PC-3 (cell line): ENCODE measurements around the gene ICOSLG.

Experiments used
- EZH2 ChIP-seq: fragments of 300-600 bp; sonication (generic); IDR thresholded peaks from one replicate; pipeline ENCODE4 v1.6.1; 2017; ENCODE audit warnings: antibody characterized with exemption, mild to moderate bottlenecking, low read length; ENCODE audit not compliant: unreplicated experiment
- EZH2phosphoT487 ChIP-seq: fragments of 300-600 bp; sonication (generic); IDR thresholded peaks from 2 replicates; pipeline ENCODE4 v1.6.1; 2018; ENCODE audit warnings: mild to moderate bottlenecking, antibody characterized with exemption, low read length, borderline replicate concordance
- TF ChIP-seq, protein P1 (sequence below): fragments of 300-600 bp; sonication (generic); conservative IDR thresholded peaks from 2 replicates; pipeline ENCODE4 v1.5.1; 2017; ENCODE audit warnings: antibody characterized with exemption, low read depth, mild to moderate bottlenecking, low read length

DNA sequence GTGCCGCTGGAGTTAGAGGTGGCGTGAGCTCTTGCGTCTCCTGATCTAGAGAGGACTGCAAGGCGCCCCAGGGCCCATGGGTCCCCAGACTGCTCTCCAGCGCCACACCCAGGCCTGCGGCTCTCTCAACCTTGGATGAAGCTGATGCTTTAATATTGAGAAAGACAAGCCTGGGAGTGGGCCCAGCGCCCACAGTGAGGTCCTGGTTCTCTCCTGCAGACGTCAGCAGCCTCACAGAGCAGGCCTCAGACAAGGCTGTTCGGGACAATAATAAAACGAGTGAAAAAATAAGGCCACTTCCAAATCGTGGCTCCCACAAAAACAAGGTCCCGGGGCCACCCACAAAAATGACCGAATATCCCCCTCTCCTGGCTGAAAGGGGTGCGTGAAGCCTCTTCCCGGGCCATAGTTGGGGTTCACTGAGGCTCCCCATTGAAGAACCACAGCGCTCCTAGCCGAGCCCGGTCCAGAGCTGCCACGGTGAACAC, 27.0 kb upstream of the ICOSLG start:
- TF ChIP-seq, protein P1, sequence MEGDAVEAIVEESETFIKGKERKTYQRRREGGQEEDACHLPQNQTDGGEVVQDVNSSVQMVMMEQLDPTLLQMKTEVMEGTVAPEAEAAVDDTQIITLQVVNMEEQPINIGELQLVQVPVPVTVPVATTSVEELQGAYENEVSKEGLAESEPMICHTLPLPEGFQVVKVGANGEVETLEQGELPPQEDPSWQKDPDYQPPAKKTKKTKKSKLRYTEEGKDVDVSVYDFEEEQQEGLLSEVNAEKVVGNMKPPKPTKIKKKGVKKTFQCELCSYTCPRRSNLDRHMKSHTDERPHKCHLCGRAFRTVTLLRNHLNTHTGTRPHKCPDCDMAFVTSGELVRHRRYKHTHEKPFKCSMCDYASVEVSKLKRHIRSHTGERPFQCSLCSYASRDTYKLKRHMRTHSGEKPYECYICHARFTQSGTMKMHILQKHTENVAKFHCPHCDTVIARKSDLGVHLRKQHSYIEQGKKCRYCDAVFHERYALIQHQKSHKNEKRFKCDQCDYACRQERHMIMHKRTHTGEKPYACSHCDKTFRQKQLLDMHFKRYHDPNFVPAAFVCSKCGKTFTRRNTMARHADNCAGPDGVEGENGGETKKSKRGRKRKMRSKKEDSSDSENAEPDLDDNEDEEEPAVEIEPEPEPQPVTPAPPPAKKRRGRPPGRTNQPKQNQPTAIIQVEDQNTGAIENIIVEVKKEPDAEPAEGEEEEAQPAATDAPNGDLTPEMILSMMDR, result no peak; the same call in 1 of the 2 replicates
- TF ChIP-seq EZH2, result no peak
- no peak for TF ChIP-seq EZH2phosphoT487
